ENCODE results near the gene SPNS3. TPM values are rescaled to one million over a fixed set of nuclear protein-coding genes. Genes with fewer than 3 reads are reported as not detected.

Gene SPNS3
- total and polyA plus RNA-seq, 2 of the 4 experiments (the other 2 are of a cell fraction), result 0.18 TPM; not detected in 1

- no peak overlapping the region for H2BK15ac ChIP-seq (ENCODE audit: low read depth, low read length)
- no peaks in the 10 kb centered on the region for H3K79me1 ChIP-seq (ENCODE audit: low read depth in 1 of 2, low read length in 2 of 2)
- ATAC-seq (ENCODE audit: low read depth), result no peak
- DNase-seq, result no peak
- H3K27me3 ChIP-seq (ENCODE audit: control insufficient read depth, insufficient read depth, low read length), result peaks cover 6% of the 10 kb centered on the region; the same call in 1 of the 2 replicates
- in situ Hi-C loops (cut with MboI; ENCODE audit: low sequenced_read_pairs) (no loop called here), dilution Hi-C loops (cut with HindIII; ENCODE audit: low sequenced_read_pairs, unreplicated experiment) (no loop called here), intact Hi-C loops (cut with micrococcal nuclease) (loop anchor here (5.0 kb wide), 1 partner anchor 113 kb away; no protein-coding TSS in a partner anchor)
- 78% methylated on average over 9 of the region's 27 CpGs; no CpG with 5 or more reads in 1 of the 2 experiments for WGBS, 2 experiments (ENCODE audit: extremely low coverage in 2 of 2, insufficient read length in 1 of 2)
- H4K8ac ChIP-seq (ENCODE audit: low read depth in 2 of 2, low read length in 2 of 2), result no peak overlapping the region
- H3K4me1 ChIP-seq (ENCODE audit: control insufficient read depth, insufficient read depth, low read length), result peaks cover 3% of the 10 kb centered on the region; the same call in 1 of the 2 replicates
- no peak overlapping the region for H4K91ac ChIP-seq (ENCODE audit: insufficient read depth, low read depth, low read length)
- no peaks in the 10 kb centered on the region for H3K9me3 ChIP-seq (ENCODE audit: control insufficient read depth, insufficient read depth, low read length)
- H2BK120ac ChIP-seq (ENCODE audit: low read depth, low read length), result no peak overlapping the region
- no peak for TF ChIP-seq POLR2A (IDR thresholded peaks at IDR 0.05; ENCODE audit: low read depth, low read length)
- no peak for TF ChIP-seq RAD21 (IDR thresholded peaks at IDR 0.05; ENCODE audit: low read length)
- TF ChIP-seq NFE2L2 (IDR thresholded peaks at IDR 0.05; ENCODE audit: low read depth, low read length), result no peak
- TF ChIP-seq MXI1 (IDR thresholded peaks at IDR 0.05; ENCODE audit: borderline replicate concordance, low read depth, low read length), result no peak
- no peak for TF ChIP-seq BHLHE40 (IDR thresholded peaks at IDR 0.05; ENCODE audit: low read depth, low read length)
- TF ChIP-seq, protein P1, sequence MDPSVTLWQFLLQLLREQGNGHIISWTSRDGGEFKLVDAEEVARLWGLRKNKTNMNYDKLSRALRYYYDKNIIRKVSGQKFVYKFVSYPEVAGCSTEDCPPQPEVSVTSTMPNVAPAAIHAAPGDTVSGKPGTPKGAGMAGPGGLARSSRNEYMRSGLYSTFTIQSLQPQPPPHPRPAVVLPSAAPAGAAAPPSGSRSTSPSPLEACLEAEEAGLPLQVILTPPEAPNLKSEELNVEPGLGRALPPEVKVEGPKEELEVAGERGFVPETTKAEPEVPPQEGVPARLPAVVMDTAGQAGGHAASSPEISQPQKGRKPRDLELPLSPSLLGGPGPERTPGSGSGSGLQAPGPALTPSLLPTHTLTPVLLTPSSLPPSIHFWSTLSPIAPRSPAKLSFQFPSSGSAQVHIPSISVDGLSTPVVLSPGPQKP (IDR thresholded peaks at IDR 0.05; ENCODE audit: borderline replicate concordance, low read depth, low read length), result no peak
- TF ChIP-seq CHD1 (IDR thresholded peaks at IDR 0.05; ENCODE audit: low read depth, low read length), result no peak
- no peak for TF ChIP-seq FOS (IDR thresholded peaks at IDR 0.05; ENCODE audit: low read depth, low read length)
- TF ChIP-seq MAFK (IDR thresholded peaks at IDR 0.05; ENCODE audit: low read depth, low read length), result no peak
- no peak for TF ChIP-seq USF2 (IDR thresholded peaks at IDR 0.05; ENCODE audit: low read depth, low read length)
- no peak overlapping the region for H4K5ac ChIP-seq (ENCODE audit: low read depth, low read length)
- BruUV-seq (replicated peaks), result no TSS peak
- peaks cover 22% of the 10 kb centered on the region for H3K36me3 ChIP-seq (ENCODE audit: control insufficient read depth, insufficient read depth, low read length)
- ChIA-PET CTCF (no interaction called here), POLR2A (ENCODE audit: unreplicated experiment) (no interaction called here)
- no peak overlapping the region for H2AK5ac ChIP-seq (ENCODE audit: low read depth, low read length)
- H3K4me3 ChIP-seq (ENCODE audit: insufficient read depth, low read depth, low read length), result no peak overlapping the region
- no peak overlapping the region for H3K23ac ChIP-seq (ENCODE audit: low read depth, low read length)
- no peak overlapping the region for H3K4ac ChIP-seq (ENCODE audit: low read depth, low read length)
- no peak overlapping the region for H2BK5ac ChIP-seq (ENCODE audit: low read depth, low read length, poor library complexity, severe bottlenecking)
- no peak overlapping the region for H3K14ac ChIP-seq (replicated peaks; ENCODE audit: low read depth, low read length)
- no peak overlapping the region for H3K4me2 ChIP-seq (ENCODE audit: low read depth, low read length)
- no peak overlapping the region for H3K27ac ChIP-seq (ENCODE audit: insufficient read depth, low read length)
- H3K9ac ChIP-seq (ENCODE audit: low read depth, low read length), result no peak overlapping the region
- H3K18ac ChIP-seq (ENCODE audit: low read depth, low read length), result no peak overlapping the region
- no peaks in the 10 kb centered on the region for H3K9me1 ChIP-seq (ENCODE audit: insufficient read depth, low read length)
- no peak overlapping the region for H3K56ac ChIP-seq (ENCODE audit: extremely low read depth, insufficient read depth, low read length)
- peaks cover 9% of the 10 kb centered on the region for H4K20me1 ChIP-seq (ENCODE audit: insufficient read depth, low read length)
- H2AFZ ChIP-seq (replicated peaks; ENCODE audit: low read length, poor library complexity), result no peak overlapping the region
- no peak overlapping the region for H2BK20ac ChIP-seq (ENCODE audit: low read depth, low read length)
- peak overlapping the region; percentile 5 for H2AK9ac ChIP-seq (replicated peaks; ENCODE audit: low read depth, low read length, poor library complexity)
These were observed 101.4 kb downstream of the SPNS3 start for GRCh38 chr17:4534928-4535666.

Measured in IMR-90 (cell line).